HepG2 (cell line): ENCODE results near the gene KRTAP1-1. TPM values are rescaled to one million over a fixed set of nuclear protein-coding genes. Genes with fewer than 3 reads are reported as not detected.

ENCODE experiments used
- ATAC-seq: fragments of 200-7000 bp; cut with Tn5 transposase; 3 replicates; pipeline ENCODE4 v1.9.1; 2020; ENCODE audit warnings: mild to moderate bottlenecking, moderate library complexity
- BruUV-seq: library from RNA; stranded (reverse); fragments of 400-500 nt; replicated peaks from 2 replicates; lab custom pipeline; 2021; lab: Mats Ljungman, UMichigan
- CTCF ChIA-PET: fragments of 300-600 bp; formaldehyde crosslinking; extraction: SDS; loops from one replicate; lab custom pipeline; 2021; ENCODE audit warnings: low total read pairs, inconsistent platforms, low intra/inter-chr PET ratio; lab: Yijun Ruan, JAX
- POLR2A ChIA-PET: fragments of 350-600 bp; sonication (Branson Sonifier 250); formaldehyde crosslinking; loops from one replicate; lab custom pipeline; 2020; ENCODE audit warnings: antibody characterized with exemption, inconsistent platforms; lab: Yijun Ruan, JAX
- DNase-seq: peaks from one replicate; pipeline ENCODE4 v3.0.0-alpha.2; 2015; ENCODE audit warnings: low spot score
- FAIRE-seq: peaks from 3 replicates; lab custom pipeline; 2011; peaks lifted over from hg19 to GRCh38; lab: Jason Lieb, UNC
- H2AFZ ChIP-seq: one replicate; pipeline ENCODE4 v1.6.1; 2011; ENCODE audit warnings: low read length, inconsistent platforms
- H3K27ac ChIP-seq: fragments of 300-600 bp; 3 replicates; pipeline ENCODE4 v1.8.0; 2011; ENCODE audit warnings: mixed run types, mild to moderate bottlenecking, mixed read lengths, low read length, inconsistent platforms; ENCODE audit not compliant: insufficient read depth; ENCODE audit errors: extremely low read length
- H3K27me3 ChIP-seq, 2 experiments: fragments of 200-600 bp in 1 of 2; 2 replicates in 1 of 2; 3 replicates in 1 of 2; pipeline versions ENCODE4 v1.6.0 to v1.8.0; 2011; ENCODE audit warnings: low read length in 2 of 2, mild to moderate bottlenecking in 2 of 2, moderate library complexity in 2 of 2, inconsistent platforms in 1 of 2; ENCODE audit not compliant: insufficient read depth in 2 of 2, control insufficient read depth in 1 of 2
- H3K36me3 ChIP-seq, 2 experiments: fragments of 200-600 bp in 1 of 2; replicated peaks in 1 of 2; 2 replicates in 1 of 2; 3 replicates in 1 of 2; pipeline versions ENCODE4 v1.5.1 to v1.8.0; 2011; ENCODE audit warnings: low read length in 2 of 2, inconsistent platforms in 1 of 2; ENCODE audit not compliant: insufficient read depth in 2 of 2, control insufficient read depth in 1 of 2
- H3K4me1 ChIP-seq: 2 replicates; pipeline ENCODE4 v1.5.1; 2012; ENCODE audit warnings: low read length, inconsistent platforms; ENCODE audit not compliant: insufficient read depth
- H3K4me2 ChIP-seq: 2 replicates; pipeline ENCODE4 v1.6.0; 2011; ENCODE audit warnings: low read depth, low read length, inconsistent platforms
- H3K4me3 ChIP-seq, 3 experiments: fragments of 200-600 bp in 1 of 3; sonication (generic), shearing (Covaris generic) in 1 of 3; replicated peaks in 1 of 3; 2 replicates each; pipeline ENCODE4 v1.5.1; 2011 to 2016; ENCODE audit warnings: low read length in 3 of 3, inconsistent platforms in 2 of 3, low read depth in 2 of 3, mild to moderate bottlenecking in 2 of 3, control low read depth in 1 of 3, mixed read lengths in 1 of 3; ENCODE audit not compliant: insufficient read depth in 1 of 3
- H3K79me2 ChIP-seq: one replicate; pipeline ENCODE4 v1.6.1; 2011; ENCODE audit warnings: low read length, inconsistent platforms; ENCODE audit not compliant: insufficient read depth
- H3K9ac ChIP-seq: 2 replicates; pipeline ENCODE4 v1.6.0; 2011; ENCODE audit warnings: mild to moderate bottlenecking, low read depth, low read length, inconsistent platforms; ENCODE audit not compliant: insufficient read depth
- H3K9me3 ChIP-seq: 2 replicates; pipeline ENCODE4 v1.5.1; 2012; ENCODE audit warnings: mild to moderate bottlenecking, low read length
- H4K20me1 ChIP-seq: 2 replicates; pipeline ENCODE4 v1.6.0; 2011; ENCODE audit warnings: inconsistent platforms, mild to moderate bottlenecking, low read length, moderate library complexity; ENCODE audit not compliant: insufficient read depth
- FOSL2 ChIP-seq: sonication (generic); formaldehyde crosslinking; IDR thresholded peaks from 2 replicates; pipeline ENCODE4 v1.4.0; 2020; ENCODE audit warnings: missing genetic modification reagents
- GTF2F1 ChIP-seq: fragments of 150-350 bp; IDR thresholded peaks from 2 replicates; pipeline ENCODE4 v1.6.1; 2014; ENCODE audit warnings: low read length
- HNF4A ChIP-seq: sonication (generic); formaldehyde crosslinking; IDR thresholded peaks from 2 replicates; pipeline ENCODE4 v1.4.0; 2020; ENCODE audit warnings: missing genetic modification reagents
- MIER2 ChIP-seq: IDR thresholded peaks from 2 replicates; pipeline ENCODE4 v1.6.1; 2016; ENCODE audit warnings: missing biosample characterization, missing genetic modification reagents
- ONECUT2 ChIP-seq: sonication (generic); formaldehyde crosslinking; IDR thresholded peaks from 2 replicates; pipeline ENCODE4 v1.4.0; 2020; ENCODE audit warnings: missing genetic modification reagents
- RFXANK ChIP-seq: IDR thresholded peaks from 2 replicates; pipeline ENCODE4 v1.6.1; 2016
- SAP130 ChIP-seq: IDR thresholded peaks from 2 replicates; pipeline ENCODE4 v1.6.1; 2016; ENCODE audit warnings: low read depth
- ZNF232 ChIP-seq: sonication (generic); formaldehyde crosslinking; IDR thresholded peaks from 2 replicates; pipeline ENCODE4 v1.4.0; 2020; ENCODE audit warnings: missing genetic modification reagents, borderline replicate concordance
- ZNF552 ChIP-seq: sonication (generic); formaldehyde crosslinking; IDR thresholded peaks from 2 replicates; pipeline ENCODE4 v1.9.0; 2022; ENCODE audit warnings: missing genetic modification reagents, mild to moderate bottlenecking, borderline replicate concordance
- ZNF703 ChIP-seq: sonication (generic); formaldehyde crosslinking; IDR thresholded peaks from 2 replicates; pipeline ENCODE4 v1.5.1; 2020; ENCODE audit warnings: missing genetic modification reagents, mild to moderate bottlenecking, moderate library complexity, borderline replicate concordance
- WGBS: methylation state at CpG from one replicate; pipeline ENCODE4 v1.1.6; 2017; ENCODE audit warnings: low lambda C conversion rate; 5-methylcytosine and 5-hydroxymethylcytosine counted together
- in situ Hi-C: cut with HindIII; loops from 2 replicates; pipeline ENCODE4 v1.10.0; 2017; ENCODE audit warnings: low pct_unique_long_range_greater_than_20kb; ENCODE audit not compliant: extremely low pct_ligation_motif_present
- intact Hi-C: fragments of 100-400 bp; cut with micrococcal nuclease; formaldehyde crosslinking; loops from one replicate; pipeline ENCODE4 v1.10.0; 2022; ENCODE audit not compliant: unreplicated experiment
- polyA plus RNA-seq, 8 experiments: library from polyadenylated mRNA; depleted of rRNA in 3 of 8; stranded (reverse) in 7 of 8; unstranded in 1 of 8; fragments of >200 nt; fragmentation: Illumina TruSeq in 4 of 8; extraction: Trizol in 4 of 8; gene quantifications; 2 replicates each; pipeline versions ENCODE4 v1.2.1 to v1.2.3, GENCODE V29; 2011 to 2016; ENCODE audit warnings: low read depth in 4 of 8, missing spikeins in 1 of 8, mixed read lengths in 1 of 8; ENCODE audit not compliant: insufficient read depth in 1 of 8
- total RNA-seq, 5 experiments: library from RNA; depleted of rRNA; stranded (reverse); fragments of >200 nt; fragmentation: Illumina TruSeq; extraction: Trizol; gene quantifications; 2 replicates each; pipeline ENCODE4 v1.2.3, GENCODE V29; 2016; ENCODE audit warnings: low read depth in 1 of 5
- TF ChIP-seq, protein P1 (sequence below), 2 experiments: sonication (generic) in 1 of 2; formaldehyde crosslinking in 1 of 2; IDR thresholded peaks; 2 replicates each; pipeline versions ENCODE4 v1.5.1 to v1.6.1; 2011 to 2020; ENCODE audit warnings: borderline replicate concordance in 1 of 2, low read depth in 1 of 2, low read length in 1 of 2, mild to moderate bottlenecking in 1 of 2, missing genetic modification reagents in 1 of 2, moderate library complexity in 1 of 2
- TF ChIP-seq, protein P2 (sequence below): sonication (generic); formaldehyde crosslinking; IDR thresholded peaks from 2 replicates; pipeline ENCODE4 v1.4.0; 2020; ENCODE audit warnings: mild to moderate bottlenecking, missing genetic modification reagents, borderline replicate concordance

KRTAP1-1 gene
- total and polyA plus RNA-seq, 2 of the 13 experiments (the other 11 are each of a cell fraction or from before 2014, with no cell fraction given), result not detected

DNA sequence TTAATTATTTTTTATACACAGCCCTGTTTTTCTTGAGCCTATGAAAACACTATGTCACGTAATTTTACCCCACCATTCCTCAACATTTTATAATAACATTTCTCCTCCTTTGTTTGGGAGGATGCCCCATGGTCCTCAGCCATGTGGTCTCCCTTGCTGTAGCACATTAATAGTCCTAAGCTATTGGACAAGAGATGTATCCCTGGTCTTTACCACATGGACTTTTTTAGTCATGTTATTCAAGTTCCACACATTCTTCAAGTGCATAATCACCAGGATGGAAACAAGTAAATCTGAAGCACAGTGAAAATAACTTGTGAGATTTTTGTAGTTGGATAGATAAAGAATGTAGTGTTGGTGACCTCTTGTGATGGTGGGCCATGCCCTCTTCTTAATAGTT lies 20.7 kb upstream of the KRTAP1-1 start:
- no peak overlapping the region for H3K4me3 ChIP-seq
- no peaks in the 10 kb centered on the region for H3K36me3 ChIP-seq
- H3K9ac ChIP-seq, result no peak overlapping the region
- H3K4me1 ChIP-seq, result peaks cover 55% of the 10 kb centered on the region
- POLR2A ChIA-PET, result no interaction called here
- CTCF ChIA-PET, result no interaction called here
- FAIRE-seq (no peak), DNase-seq (peak; percentile 62), ATAC-seq (no peak)
- no peak overlapping the region for H3K4me2 ChIP-seq
- no peak overlapping the region for H3K27ac ChIP-seq
- no peaks in the 10 kb centered on the region for H3K9me3 ChIP-seq
- no peak overlapping the region for H2AFZ ChIP-seq
- WGBS, result 92% methylated on average over 1 of the region's 1 CpG
- BruUV-seq, result no TSS peak
- TF ChIP-seq SAP130 (peak; percentile 26; the same call in 1 of the 2 replicates), HNF4A (CRISPR knock-in tag) (no peak)
- in situ Hi-C loops, result no loop called here
- H4K20me1 ChIP-seq, result no peaks in the 10 kb centered on the region
- intact Hi-C loops, result no loop called here
- H3K27me3 ChIP-seq, result no peaks in the 10 kb centered on the region
- H3K79me2 ChIP-seq, result no peaks in the 10 kb centered on the region

DNA sequence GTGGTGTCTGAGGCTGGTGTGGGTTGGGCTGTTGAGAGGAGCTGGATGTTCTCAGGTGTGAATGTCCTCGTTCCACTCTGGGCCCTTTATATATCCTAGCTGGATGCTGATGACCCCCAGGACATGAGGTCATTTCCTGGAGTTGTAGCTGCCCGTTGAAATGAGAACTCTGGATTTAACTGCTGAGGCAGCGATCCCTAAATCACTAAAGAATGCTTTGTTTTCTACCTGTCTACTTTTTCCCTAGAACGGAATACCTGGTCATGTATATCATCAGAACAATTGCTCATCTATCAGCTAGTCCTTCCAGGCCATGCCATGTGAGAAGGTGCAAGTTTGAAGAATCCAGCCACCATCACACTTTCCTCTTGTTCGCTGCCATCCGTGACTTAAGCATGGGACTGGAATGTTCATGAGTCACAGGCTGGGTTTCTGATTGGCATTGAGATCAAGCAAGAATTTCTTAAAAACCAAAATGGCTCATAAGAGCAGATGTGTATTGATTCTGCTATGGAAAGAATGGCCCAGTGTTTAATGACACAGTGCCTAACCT lies 18.9 kb upstream of the KRTAP1-1 start, which contains the start of gene KRTAP2-3:
Gene KRTAP2-3, minus strand, starts transcription at position 63 of the 553 bp plus-strand sequence. CDS start 64 bp downstream, outside the sequence.
- H3K9me3 ChIP-seq, result no peaks in the 10 kb centered on the region
- in situ Hi-C loops, result no loop called here
- peak within 1 kb of the TSS; percentile 79 for H3K27ac ChIP-seq
- WGBS, result 91% methylated on average over 6 of the region's 6 CpGs
- no peak within 1 kb of the TSS for H2AFZ ChIP-seq
- no TSS peak for BruUV-seq
- H3K9ac ChIP-seq, result peak within 1 kb of the TSS; percentile 51
- H3K4me1 ChIP-seq, result peaks cover 55% of the 10 kb centered on the region
- H3K79me2 ChIP-seq, result no peaks in the 10 kb centered on the region
- ChIA-PET POLR2A (interaction anchor here (0.6 to 1.4 kb wide), 3 partner anchors 103 to 156 kb away, joined by 3 to 15 read pairs (median 3); no protein-coding TSS in a partner anchor), CTCF (no interaction called here)
- no peaks in the 10 kb centered on the region for H4K20me1 ChIP-seq
- no peak within 1 kb of the TSS; a peak in 1 of 6 replicates for H3K4me3 ChIP-seq
- H3K4me2 ChIP-seq, result peak within 1 kb of the TSS; percentile 51
- intact Hi-C loops, result no loop called here
- peak; percentile 36 for DNase-seq
- H3K27me3 ChIP-seq, result no peaks in the 10 kb centered on the region
- ATAC-seq, result no peak
- no peaks in the 10 kb centered on the region for H3K36me3 ChIP-seq
- no peak for FAIRE-seq
- TF ChIP-seq ZNF703 (CRISPR knock-in tag) (no peak), GTF2F1 (no peak), ZNF552 (CRISPR knock-in tag) (no peak), ZNF232 (CRISPR knock-in tag) (no peak), ONECUT2 (CRISPR knock-in tag) (no peak), FOSL2 (CRISPR knock-in tag) (peak; percentile 67), RFXANK (CRISPR knock-in tag) (no peak), MIER2 (CRISPR knock-in tag) (no peak)
- TF ChIP-seq, protein P1, sequence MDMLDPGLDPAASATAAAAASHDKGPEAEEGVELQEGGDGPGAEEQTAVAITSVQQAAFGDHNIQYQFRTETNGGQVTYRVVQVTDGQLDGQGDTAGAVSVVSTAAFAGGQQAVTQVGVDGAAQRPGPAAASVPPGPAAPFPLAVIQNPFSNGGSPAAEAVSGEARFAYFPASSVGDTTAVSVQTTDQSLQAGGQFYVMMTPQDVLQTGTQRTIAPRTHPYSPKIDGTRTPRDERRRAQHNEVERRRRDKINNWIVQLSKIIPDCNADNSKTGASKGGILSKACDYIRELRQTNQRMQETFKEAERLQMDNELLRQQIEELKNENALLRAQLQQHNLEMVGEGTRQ (IDR thresholded peaks at IDR 0.05; ENCODE audit: low read depth, low read length), result no peak
- TF ChIP-seq, protein P1 (CRISPR knock-in tag; IDR thresholded peaks at IDR 0.05; ENCODE audit: borderline replicate concordance), result no peak
- TF ChIP-seq, protein P2, sequence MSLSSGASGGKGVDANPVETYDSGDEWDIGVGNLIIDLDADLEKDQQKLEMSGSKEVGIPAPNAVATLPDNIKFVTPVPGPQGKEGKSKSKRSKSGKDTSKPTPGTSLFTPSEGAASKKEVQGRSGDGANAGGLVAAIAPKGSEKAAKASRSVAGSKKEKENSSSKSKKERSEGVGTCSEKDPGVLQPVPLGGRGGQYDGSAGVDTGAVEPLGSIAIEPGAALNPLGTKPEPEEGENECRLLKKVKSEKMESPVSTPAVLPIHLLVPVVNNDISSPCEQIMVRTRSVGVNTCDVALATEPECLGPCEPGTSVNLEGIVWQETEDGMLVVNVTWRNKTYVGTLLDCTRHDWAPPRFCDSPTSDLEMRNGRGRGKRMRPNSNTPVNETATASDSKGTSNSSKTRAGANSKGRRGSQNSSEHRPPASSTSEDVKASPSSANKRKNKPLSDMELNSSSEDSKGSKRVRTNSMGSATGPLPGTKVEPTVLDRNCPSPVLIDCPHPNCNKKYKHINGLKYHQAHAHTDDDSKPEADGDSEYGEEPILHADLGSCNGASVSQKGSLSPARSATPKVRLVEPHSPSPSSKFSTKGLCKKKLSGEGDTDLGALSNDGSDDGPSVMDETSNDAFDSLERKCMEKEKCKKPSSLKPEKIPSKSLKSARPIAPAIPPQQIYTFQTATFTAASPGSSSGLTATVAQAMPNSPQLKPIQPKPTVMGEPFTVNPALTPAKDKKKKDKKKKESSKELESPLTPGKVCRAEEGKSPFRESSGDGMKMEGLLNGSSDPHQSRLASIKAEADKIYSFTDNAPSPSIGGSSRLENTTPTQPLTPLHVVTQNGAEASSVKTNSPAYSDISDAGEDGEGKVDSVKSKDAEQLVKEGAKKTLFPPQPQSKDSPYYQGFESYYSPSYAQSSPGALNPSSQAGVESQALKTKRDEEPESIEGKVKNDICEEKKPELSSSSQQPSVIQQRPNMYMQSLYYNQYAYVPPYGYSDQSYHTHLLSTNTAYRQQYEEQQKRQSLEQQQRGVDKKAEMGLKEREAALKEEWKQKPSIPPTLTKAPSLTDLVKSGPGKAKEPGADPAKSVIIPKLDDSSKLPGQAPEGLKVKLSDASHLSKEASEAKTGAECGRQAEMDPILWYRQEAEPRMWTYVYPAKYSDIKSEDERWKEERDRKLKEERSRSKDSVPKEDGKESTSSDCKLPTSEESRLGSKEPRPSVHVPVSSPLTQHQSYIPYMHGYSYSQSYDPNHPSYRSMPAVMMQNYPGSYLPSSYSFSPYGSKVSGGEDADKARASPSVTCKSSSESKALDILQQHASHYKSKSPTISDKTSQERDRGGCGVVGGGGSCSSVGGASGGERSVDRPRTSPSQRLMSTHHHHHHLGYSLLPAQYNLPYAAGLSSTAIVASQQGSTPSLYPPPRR (CRISPR knock-in tag), result no peak
